ENCODE data around the gene ADAMTS10.
"Not testable (repeated sequence)": the region's sequence is repeated elsewhere in the genome, so short reads cannot be mapped to it uniquely, and the experiment has no call there.

The ADAMTS10 gene

GRCh38 chr19:8626842-8627241 is 16.3 kb upstream of the ADAMTS10 start:
- DNase-seq (ENCODE audit: low spot score), result no peak

GRCh38 chr19:8622886-8623285 is 12.4 kb upstream of the ADAMTS10 start:
- not testable (repeated sequence) for DNase-seq (ENCODE audit: low spot score)

- no peak for DNase-seq (ENCODE audit: low spot score)
Measured at GRCh38 chr19:8618751-8619150, 8.2 kb upstream of the ADAMTS10 start.

- DNase-seq (ENCODE audit: low spot score), result no peak
Measured at GRCh38 chr19:8617984-8618383, 7.5 kb upstream of the ADAMTS10 start.

GRCh38 chr19:8617325-8617724 is 6.8 kb upstream of the ADAMTS10 start:
- DNase-seq (ENCODE audit: low spot score), result not testable (repeated sequence)

- DNase-seq (ENCODE audit: low spot score), result no peak
Measured at GRCh38 chr19:8616861-8617260, 6.3 kb upstream of the ADAMTS10 start.

GRCh38 chr19:8615813-8616596 is 5.5 kb upstream of the ADAMTS10 start:
- DNase-seq (ENCODE audit: low spot score), result peak; percentile 89

GRCh38 chr19:8615024-8615423 is 4.5 kb upstream of the ADAMTS10 start:
- no peak for DNase-seq (ENCODE audit: low spot score)

- no peak for DNase-seq (ENCODE audit: low spot score)
Measured at GRCh38 chr19:8614455-8614854, 3.9 kb upstream of the ADAMTS10 start.

GRCh38 chr19:8612807-8613171 is 2.3 kb upstream of the ADAMTS10 start:
- DNase-seq (ENCODE audit: low spot score), result no peak

- no peak for DNase-seq (ENCODE audit: low spot score)
Measured at GRCh38 chr19:8611877-8612806, 1.6 kb upstream of the ADAMTS10 start.

GRCh38 chr19:8611391-8611876 is 919 bp upstream of the ADAMTS10 start:
- no peak for DNase-seq (ENCODE audit: low spot score)

GRCh38 chr19:8610936-8611300 is 403 bp upstream of the ADAMTS10 start:
- DNase-seq (ENCODE audit: low spot score), result no peak

GRCh38 chr19:8609279-8610040 is 1.1 kb downstream of the ADAMTS10 start:
- peak; percentile 86 for DNase-seq (ENCODE audit: low spot score)

- no peak for DNase-seq (ENCODE audit: low spot score)
Measured at GRCh38 chr19:8608941-8609278, 1.6 kb downstream of the ADAMTS10 start.

- DNase-seq (ENCODE audit: low spot score), result no peak
Measured at GRCh38 chr19:8607386-8607785, 3.1 kb downstream of the ADAMTS10 start.

- DNase-seq (ENCODE audit: low spot score), result no peak
Measured at GRCh38 chr19:8605514-8605913, 5.0 kb downstream of the ADAMTS10 start.

GRCh38 chr19:8601796-8602195 is 8.7 kb downstream of the ADAMTS10 start:
- DNase-seq (ENCODE audit: low spot score), result no peak

- DNase-seq (ENCODE audit: low spot score), result no peak
Measured at GRCh38 chr19:8600816-8601215, 9.7 kb downstream of the ADAMTS10 start.

GRCh38 chr19:8600064-8600463 is 10.5 kb downstream of the ADAMTS10 start:
- no peak for DNase-seq (ENCODE audit: low spot score)

GRCh38 chr19:8596168-8596567 is 14.3 kb downstream of the ADAMTS10 start:
- no peak for DNase-seq (ENCODE audit: low spot score)

GRCh38 chr19:8595651-8596050 is 14.9 kb downstream of the ADAMTS10 start:
- no peak for DNase-seq (ENCODE audit: low spot score)

All from HuH-7.5 (cell line).